CD4-positive, alpha-beta T cell treated with Interleukin-6 at 100 ng/mL for 8 hours (primary cell): Measurements from ENCODE around the gene GNAT2.

Experiments
- DNase-seq: peaks from one replicate; pipeline ENCODE4 v3.0.0-alpha.2; 2020; ENCODE audit warnings: mixed read lengths, low spot score

Gene GNAT2

DNA sequence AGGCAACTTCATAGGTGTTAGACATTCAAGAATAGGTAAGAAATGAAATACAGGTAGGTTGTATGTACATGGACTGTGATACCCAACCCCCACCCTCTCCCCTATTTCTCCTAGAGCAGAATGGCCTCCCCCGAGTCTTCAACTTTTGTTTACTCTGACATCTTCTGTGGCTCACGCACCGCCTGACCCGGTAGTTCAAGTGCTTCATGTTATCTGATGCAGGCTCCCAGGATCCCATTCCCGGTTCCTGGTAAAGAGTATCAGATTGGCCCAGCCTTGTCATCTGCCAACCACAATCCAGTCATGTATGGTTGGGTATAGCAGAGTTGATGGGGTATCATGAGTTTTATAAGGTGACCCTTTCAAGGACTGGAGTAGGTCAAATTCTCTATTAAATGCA, 61.9 kb downstream of the GNAT2 start:
- no peak for DNase-seq

DNA sequence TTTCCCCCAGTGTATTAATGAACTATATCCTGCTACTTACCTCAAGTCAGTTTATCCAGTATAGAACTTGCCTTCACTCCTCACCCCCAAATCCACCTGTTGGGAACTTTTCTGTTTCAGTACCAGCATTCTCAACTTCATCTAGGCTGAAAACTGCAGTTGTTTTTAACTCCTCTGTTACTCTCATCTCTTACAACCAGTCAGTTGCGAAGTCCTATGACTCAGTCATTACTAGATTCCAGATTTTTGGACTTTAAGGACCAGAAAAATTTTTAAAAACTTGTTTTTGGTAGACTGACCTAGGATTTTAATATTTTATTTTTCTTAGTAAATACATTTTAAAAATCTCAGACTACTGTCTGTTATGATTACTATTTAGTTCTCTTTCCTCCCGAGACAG, 62.9 kb downstream of the GNAT2 start:
- DNase-seq = no peak
